Fibroblast of the aortic adventitia (primary cell): ENCODE measurements around the gene TEAD1. TPM values are rescaled to one million over a fixed set of nuclear protein-coding genes. Genes with fewer than 3 reads are reported as not detected.

Experiments
- DNase-seq: peaks from one replicate; pipeline ENCODE4 v3.0.0-alpha.2; 2010; ENCODE audit warnings: low read depth
- H3K4me3 ChIP-seq: 2 replicates; pipeline ENCODE4 v1.5.1; 2011; ENCODE audit warnings: low read depth, mild to moderate bottlenecking, control low read depth, low read length, moderate library complexity
- CTCF ChIP-seq: IDR thresholded peaks from 2 replicates; pipeline ENCODE4 v1.5.1; 2011; ENCODE audit warnings: mild to moderate bottlenecking, low read length, control low read depth, inconsistent platforms; ENCODE audit not compliant: insufficient read depth
- total RNA-seq: library from RNA; depleted of rRNA; stranded (reverse); fragments of >200 nt; gene quantifications from 2 replicates; pipeline ENCODE4 v1.2.3, GENCODE V29; 2012; ENCODE audit warnings: low replicate concordance

TEAD1 gene
- total RNA-seq, 1 donor = 117 TPM

DNA sequence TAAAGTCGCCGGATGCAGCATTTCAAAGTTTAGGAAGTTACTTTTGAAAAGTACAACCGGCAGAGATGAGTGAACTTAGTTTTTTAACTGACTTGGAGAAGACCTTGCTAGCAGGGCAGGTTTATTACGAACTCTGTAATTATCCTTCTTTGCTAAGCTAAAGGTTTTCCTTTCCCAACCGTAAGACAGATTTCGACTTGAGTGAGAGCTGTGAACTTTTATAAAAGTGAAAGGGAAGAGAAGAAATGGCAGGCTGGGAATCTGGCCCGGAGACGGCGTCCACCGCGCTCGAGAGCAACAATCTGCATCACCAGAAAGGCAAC is 659 bp upstream of the TEAD1 start:
- no peak for TF ChIP-seq CTCF
- no peak for DNase-seq
- H3K4me3 ChIP-seq = peak overlapping the region; percentile 72

GRCh38 chr11:12674571-12674935 is 332 bp downstream of the TEAD1 start:
- H3K4me3 ChIP-seq = peak overlapping the region; percentile 73
- no peak for TF ChIP-seq CTCF
- no peak for DNase-seq

- TF ChIP-seq CTCF = no peak
- H3K4me3 ChIP-seq = peak overlapping the region; percentile 73
- peak; percentile 52 for DNase-seq
Observed at GRCh38 chr11:12674936-12675696, 895 bp downstream of the TEAD1 start.

DNA sequence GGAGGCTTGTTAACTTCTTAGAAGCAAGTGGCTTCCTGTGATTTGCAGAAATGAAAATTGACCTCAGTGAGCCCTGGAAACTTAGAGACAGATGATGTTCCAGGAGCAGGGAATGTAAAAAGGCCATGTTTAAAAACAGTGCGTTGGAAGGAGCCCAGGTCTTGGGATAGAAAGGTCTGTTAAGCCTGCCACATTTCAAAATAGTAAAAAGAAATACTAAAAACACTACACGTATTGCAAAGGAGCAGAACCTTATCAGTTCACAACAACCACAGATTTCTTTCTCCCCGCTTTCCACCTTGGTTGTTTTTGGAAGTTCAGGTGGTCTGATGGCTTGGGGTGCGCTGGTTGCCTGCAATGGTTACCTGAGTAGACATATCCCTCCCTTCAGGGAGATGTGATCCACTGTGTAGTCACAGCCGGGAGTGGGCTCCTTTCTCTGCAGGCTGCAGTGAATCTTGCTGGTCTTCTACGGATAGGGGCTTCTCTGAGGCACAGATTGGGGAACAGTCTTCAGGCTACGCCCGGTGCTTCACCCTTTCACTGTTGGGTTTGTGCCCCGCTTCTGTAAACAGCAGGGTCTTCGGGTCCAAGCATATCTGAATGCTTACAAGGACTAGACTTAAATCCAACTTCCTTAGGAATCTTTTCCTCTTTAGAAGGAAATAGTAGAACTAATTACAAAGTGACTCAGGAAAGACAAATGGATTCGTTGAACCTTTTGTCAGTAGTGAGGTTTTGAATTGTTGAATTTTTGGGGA is 1.9 kb downstream of the TEAD1 start:
- H3K4me3 ChIP-seq = peak overlapping the region; percentile 73
- peak; percentile 70 for DNase-seq
- TF ChIP-seq CTCF = no peak

- no peak for TF ChIP-seq CTCF
- peak; percentile 36 for DNase-seq
Observed at GRCh38 chr11:12677131-12677530, 2.9 kb downstream of the TEAD1 start.

GRCh38 chr11:12678092-12678491 is 3.9 kb downstream of the TEAD1 start:
- TF ChIP-seq CTCF = no peak
- peak overlapping the region; percentile 73 for H3K4me3 ChIP-seq
- DNase-seq = peak; percentile 22

More at GRCh38 chr11:12677131-12677530, 2.9 kb downstream of the TEAD1 start:
- H3K4me3 ChIP-seq = peak overlapping the region; percentile 73
